HepG2 (cell line): ENCODE data around the gene ADPRHL1. TPM values are rescaled to one million over a fixed set of nuclear protein-coding genes. Genes with fewer than 3 reads are reported as not detected.
A peak's percentile ranks its signal among the peaks of the same experiment; 100 is the strongest.

Experiments used
- ASH2L ChIP-seq: fragments of 300-600, 200-600 bp; sonication (generic); IDR thresholded peaks from 2 replicates; pipeline ENCODE4 v1.7.0; 2017; ENCODE audit warnings: low read depth, mild to moderate bottlenecking, moderate library complexity, mixed read lengths, low read length; ENCODE audit not compliant: insufficient read length
- MYNN ChIP-seq: sonication (generic); formaldehyde crosslinking; IDR thresholded peaks from 2 replicates; pipeline ENCODE4 v1.4.0; 2020; ENCODE audit warnings: mild to moderate bottlenecking, low read depth, missing genetic modification reagents
- NBN ChIP-seq: fragments of 450-650 bp; conservative IDR thresholded peaks from 2 replicates; pipeline ENCODE4 v1.6.1; 2017
- RARA ChIP-seq: IDR thresholded peaks from 2 replicates; pipeline ENCODE4 v1.6.1; 2016; ENCODE audit warnings: missing genetic modification reagents, missing compliant biosample characterization
- SAP130 ChIP-seq: IDR thresholded peaks from 2 replicates; pipeline ENCODE4 v1.6.1; 2016; ENCODE audit warnings: low read depth
- WIZ ChIP-seq: sonication (generic); formaldehyde crosslinking; IDR thresholded peaks from 2 replicates; pipeline ENCODE4 v1.5.1; 2020; ENCODE audit warnings: mild to moderate bottlenecking, missing genetic modification reagents
- ZNF335 ChIP-seq: sonication (generic); formaldehyde crosslinking; IDR thresholded peaks from 2 replicates; pipeline ENCODE4 v1.4.0; 2020; ENCODE audit warnings: missing genetic modification reagents
- ZNF569 ChIP-seq: sonication (generic); formaldehyde crosslinking; IDR thresholded peaks from 2 replicates; pipeline ENCODE4 v1.5.0; 2020; ENCODE audit warnings: mild to moderate bottlenecking, missing genetic modification reagents, moderate library complexity, borderline replicate concordance
- ZNF570 ChIP-seq: sonication (generic); formaldehyde crosslinking; IDR thresholded peaks from 2 replicates; pipeline ENCODE4 v1.4.0; 2020; ENCODE audit warnings: mild to moderate bottlenecking, missing genetic modification reagents, borderline replicate concordance
- ZSCAN31 ChIP-seq: sonication (generic); formaldehyde crosslinking; IDR thresholded peaks from 2 replicates; pipeline ENCODE4 v1.5.0; 2020; ENCODE audit warnings: low read depth, mild to moderate bottlenecking, missing genetic modification reagents
- polyA plus RNA-seq, 8 experiments: library from polyadenylated mRNA; depleted of rRNA in 3 of 8; stranded (reverse) in 7 of 8; unstranded in 1 of 8; fragments of >200 nt; fragmentation: Illumina TruSeq in 4 of 8; extraction: Trizol in 4 of 8; gene quantifications; 2 replicates each; pipeline versions ENCODE4 v1.2.1 to v1.2.3, GENCODE V29; 2011 to 2016; ENCODE audit warnings: low read depth in 4 of 8, missing spikeins in 1 of 8, mixed read lengths in 1 of 8; ENCODE audit not compliant: insufficient read depth in 1 of 8
- total RNA-seq, 5 experiments: library from RNA; depleted of rRNA; stranded (reverse); fragments of >200 nt; fragmentation: Illumina TruSeq; extraction: Trizol; gene quantifications; 2 replicates each; pipeline ENCODE4 v1.2.3, GENCODE V29; 2016; ENCODE audit warnings: low read depth in 1 of 5
- TF ChIP-seq, protein P1 (sequence below), 2 experiments: sonication (generic) in 1 of 2; formaldehyde crosslinking in 1 of 2; IDR thresholded peaks; 2 replicates each; pipeline versions ENCODE4 v1.6.1 to v1.9.0; 2014 to 2022; ENCODE audit warnings: antibody characterized with exemption in 1 of 2, borderline replicate concordance in 1 of 2, inconsistent platforms in 1 of 2, low read depth in 1 of 2, missing genetic modification reagents in 1 of 2
- TF ChIP-seq, protein P2 (sequence below): sonication (generic); formaldehyde crosslinking; IDR thresholded peaks from 2 replicates; pipeline ENCODE4 v1.5.1; 2020; ENCODE audit warnings: mild to moderate bottlenecking, missing genetic modification reagents, borderline replicate concordance
- TF ChIP-seq, protein P3 (sequence below): sonication (generic); formaldehyde crosslinking; IDR thresholded peaks from 2 replicates; pipeline ENCODE4 v1.4.0; 2020; ENCODE audit warnings: missing genetic modification reagents, borderline replicate concordance

Gene ADPRHL1
- total and polyA plus RNA-seq, 2 of the 13 experiments (the other 11 are each of a cell fraction or from before 2014, with no cell fraction given) = 0.34 to 0.40 TPM

DNA sequence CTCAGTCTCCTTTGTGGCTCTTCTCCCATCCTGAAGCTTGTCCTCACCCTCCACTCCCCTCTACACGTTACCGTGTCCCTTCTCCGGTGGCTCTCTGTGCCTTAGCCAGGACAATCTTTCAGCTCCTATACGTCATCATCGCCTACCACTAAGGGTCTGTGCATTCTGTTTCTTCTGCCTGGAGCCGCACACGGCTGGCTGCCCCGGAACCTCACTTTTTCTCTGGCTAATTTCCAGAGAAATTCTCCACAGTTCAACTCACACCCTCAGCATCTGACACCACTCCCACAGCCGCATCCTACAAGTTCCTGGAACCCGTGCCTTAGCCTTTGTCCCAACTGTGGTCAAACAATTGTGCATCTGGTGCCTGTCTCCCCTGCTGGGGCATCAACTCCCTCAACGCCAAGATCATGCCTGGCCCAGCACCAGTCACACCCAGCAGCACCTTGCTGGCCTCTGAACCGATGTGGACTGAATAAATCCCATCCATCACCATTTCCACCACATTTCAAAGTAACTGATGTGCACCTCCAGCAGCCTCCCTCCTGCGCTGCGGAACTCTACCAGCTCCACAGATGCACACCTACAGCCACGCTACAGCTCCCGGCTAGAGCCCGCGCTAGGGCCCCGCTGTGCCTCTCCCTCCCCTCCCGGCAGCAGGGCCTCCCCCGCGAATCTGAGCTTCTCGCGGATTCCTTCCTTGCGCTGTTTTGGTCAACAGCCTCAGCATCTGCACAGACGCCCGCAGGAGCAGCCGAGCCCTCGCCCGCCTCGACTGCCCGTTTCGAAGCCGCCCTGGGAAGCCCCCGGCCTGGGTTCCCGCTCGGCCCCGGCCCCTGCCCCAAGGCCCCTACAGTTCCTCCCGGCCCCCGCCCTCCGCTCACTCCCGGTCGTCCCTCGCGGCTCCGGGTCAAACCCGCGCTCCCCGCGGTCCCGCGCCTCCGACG is 36.5 kb upstream of the ADPRHL1 start (continued):
- TF ChIP-seq, protein P1, sequence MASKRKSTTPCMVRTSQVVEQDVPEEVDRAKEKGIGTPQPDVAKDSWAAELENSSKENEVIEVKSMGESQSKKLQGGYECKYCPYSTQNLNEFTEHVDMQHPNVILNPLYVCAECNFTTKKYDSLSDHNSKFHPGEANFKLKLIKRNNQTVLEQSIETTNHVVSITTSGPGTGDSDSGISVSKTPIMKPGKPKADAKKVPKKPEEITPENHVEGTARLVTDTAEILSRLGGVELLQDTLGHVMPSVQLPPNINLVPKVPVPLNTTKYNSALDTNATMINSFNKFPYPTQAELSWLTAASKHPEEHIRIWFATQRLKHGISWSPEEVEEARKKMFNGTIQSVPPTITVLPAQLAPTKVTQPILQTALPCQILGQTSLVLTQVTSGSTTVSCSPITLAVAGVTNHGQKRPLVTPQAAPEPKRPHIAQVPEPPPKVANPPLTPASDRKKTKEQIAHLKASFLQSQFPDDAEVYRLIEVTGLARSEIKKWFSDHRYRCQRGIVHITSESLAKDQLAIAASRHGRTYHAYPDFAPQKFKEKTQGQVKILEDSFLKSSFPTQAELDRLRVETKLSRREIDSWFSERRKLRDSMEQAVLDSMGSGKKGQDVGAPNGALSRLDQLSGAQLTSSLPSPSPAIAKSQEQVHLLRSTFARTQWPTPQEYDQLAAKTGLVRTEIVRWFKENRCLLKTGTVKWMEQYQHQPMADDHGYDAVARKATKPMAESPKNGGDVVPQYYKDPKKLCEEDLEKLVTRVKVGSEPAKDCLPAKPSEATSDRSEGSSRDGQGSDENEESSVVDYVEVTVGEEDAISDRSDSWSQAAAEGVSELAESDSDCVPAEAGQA (IDR thresholded peaks at IDR 0.05; ENCODE audit: low read depth) = no peak
- TF ChIP-seq, protein P1 (CRISPR knock-in tag; IDR thresholded peaks at IDR 0.05; ENCODE audit: borderline replicate concordance) = no peak
- TF ChIP-seq WIZ = no peak
- TF ChIP-seq NBN = no peak
- TF ChIP-seq ZNF335 (CRISPR knock-in tag) = no peak
- no peak for TF ChIP-seq ZSCAN31 (CRISPR knock-in tag)
- TF ChIP-seq ZNF569 (CRISPR knock-in tag) = no peak
- no peak for TF ChIP-seq ZNF570 (CRISPR knock-in tag)
- TF ChIP-seq RARA (CRISPR knock-in tag) = no peak
- TF ChIP-seq, protein P2, sequence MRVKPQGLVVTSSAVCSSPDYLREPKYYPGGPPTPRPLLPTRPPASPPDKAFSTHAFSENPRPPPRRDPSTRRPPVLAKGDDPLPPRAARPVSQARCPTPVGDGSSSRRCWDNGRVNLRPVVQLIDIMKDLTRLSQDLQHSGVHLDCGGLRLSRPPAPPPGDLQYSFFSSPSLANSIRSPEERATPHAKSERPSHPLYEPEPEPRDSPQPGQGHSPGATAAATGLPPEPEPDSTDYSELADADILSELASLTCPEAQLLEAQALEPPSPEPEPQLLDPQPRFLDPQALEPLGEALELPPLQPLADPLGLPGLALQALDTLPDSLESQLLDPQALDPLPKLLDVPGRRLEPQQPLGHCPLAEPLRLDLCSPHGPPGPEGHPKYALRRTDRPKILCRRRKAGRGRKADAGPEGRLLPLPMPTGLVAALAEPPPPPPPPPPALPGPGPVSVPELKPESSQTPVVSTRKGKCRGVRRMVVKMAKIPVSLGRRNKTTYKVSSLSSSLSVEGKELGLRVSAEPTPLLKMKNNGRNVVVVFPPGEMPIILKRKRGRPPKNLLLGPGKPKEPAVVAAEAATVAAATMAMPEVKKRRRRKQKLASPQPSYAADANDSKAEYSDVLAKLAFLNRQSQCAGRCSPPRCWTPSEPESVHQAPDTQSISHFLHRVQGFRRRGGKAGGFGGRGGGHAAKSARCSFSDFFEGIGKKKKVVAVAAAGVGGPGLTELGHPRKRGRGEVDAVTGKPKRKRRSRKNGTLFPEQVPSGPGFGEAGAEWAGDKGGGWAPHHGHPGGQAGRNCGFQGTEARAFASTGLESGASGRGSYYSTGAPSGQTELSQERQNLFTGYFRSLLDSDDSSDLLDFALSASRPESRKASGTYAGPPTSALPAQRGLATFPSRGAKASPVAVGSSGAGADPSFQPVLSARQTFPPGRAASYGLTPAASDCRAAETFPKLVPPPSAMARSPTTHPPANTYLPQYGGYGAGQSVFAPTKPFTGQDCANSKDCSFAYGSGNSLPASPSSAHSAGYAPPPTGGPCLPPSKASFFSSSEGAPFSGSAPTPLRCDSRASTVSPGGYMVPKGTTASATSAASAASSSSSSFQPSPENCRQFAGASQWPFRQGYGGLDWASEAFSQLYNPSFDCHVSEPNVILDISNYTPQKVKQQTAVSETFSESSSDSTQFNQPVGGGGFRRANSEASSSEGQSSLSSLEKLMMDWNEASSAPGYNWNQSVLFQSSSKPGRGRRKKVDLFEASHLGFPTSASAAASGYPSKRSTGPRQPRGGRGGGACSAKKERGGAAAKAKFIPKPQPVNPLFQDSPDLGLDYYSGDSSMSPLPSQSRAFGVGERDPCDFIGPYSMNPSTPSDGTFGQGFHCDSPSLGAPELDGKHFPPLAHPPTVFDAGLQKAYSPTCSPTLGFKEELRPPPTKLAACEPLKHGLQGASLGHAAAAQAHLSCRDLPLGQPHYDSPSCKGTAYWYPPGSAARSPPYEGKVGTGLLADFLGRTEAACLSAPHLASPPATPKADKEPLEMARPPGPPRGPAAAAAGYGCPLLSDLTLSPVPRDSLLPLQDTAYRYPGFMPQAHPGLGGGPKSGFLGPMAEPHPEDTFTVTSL (CRISPR knock-in tag) = 0 out of 2 replicates have a peak, but pooled peaks have one; percentile 22
- no peak for TF ChIP-seq MYNN (CRISPR knock-in tag)
- 0 out of 2 replicates have a peak, but pooled peaks have one; percentile 5 for TF ChIP-seq SAP130
- TF ChIP-seq ASH2L = peak; percentile 3
- TF ChIP-seq, protein P3, sequence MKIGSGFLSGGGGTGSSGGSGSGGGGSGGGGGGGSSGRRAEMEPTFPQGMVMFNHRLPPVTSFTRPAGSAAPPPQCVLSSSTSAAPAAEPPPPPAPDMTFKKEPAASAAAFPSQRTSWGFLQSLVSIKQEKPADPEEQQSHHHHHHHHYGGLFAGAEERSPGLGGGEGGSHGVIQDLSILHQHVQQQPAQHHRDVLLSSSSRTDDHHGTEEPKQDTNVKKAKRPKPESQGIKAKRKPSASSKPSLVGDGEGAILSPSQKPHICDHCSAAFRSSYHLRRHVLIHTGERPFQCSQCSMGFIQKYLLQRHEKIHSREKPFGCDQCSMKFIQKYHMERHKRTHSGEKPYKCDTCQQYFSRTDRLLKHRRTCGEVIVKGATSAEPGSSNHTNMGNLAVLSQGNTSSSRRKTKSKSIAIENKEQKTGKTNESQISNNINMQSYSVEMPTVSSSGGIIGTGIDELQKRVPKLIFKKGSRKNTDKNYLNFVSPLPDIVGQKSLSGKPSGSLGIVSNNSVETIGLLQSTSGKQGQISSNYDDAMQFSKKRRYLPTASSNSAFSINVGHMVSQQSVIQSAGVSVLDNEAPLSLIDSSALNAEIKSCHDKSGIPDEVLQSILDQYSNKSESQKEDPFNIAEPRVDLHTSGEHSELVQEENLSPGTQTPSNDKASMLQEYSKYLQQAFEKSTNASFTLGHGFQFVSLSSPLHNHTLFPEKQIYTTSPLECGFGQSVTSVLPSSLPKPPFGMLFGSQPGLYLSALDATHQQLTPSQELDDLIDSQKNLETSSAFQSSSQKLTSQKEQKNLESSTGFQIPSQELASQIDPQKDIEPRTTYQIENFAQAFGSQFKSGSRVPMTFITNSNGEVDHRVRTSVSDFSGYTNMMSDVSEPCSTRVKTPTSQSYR (CRISPR knock-in tag) = no peak
